Measurements from ENCODE around the gene METAP1D. TPM values are rescaled to one million over a fixed set of nuclear protein-coding genes. Genes with fewer than 3 reads are reported as not detected.

Gene METAP1D
- polyA plus RNA-seq, 1 donor = 11.4 TPM

DNA sequence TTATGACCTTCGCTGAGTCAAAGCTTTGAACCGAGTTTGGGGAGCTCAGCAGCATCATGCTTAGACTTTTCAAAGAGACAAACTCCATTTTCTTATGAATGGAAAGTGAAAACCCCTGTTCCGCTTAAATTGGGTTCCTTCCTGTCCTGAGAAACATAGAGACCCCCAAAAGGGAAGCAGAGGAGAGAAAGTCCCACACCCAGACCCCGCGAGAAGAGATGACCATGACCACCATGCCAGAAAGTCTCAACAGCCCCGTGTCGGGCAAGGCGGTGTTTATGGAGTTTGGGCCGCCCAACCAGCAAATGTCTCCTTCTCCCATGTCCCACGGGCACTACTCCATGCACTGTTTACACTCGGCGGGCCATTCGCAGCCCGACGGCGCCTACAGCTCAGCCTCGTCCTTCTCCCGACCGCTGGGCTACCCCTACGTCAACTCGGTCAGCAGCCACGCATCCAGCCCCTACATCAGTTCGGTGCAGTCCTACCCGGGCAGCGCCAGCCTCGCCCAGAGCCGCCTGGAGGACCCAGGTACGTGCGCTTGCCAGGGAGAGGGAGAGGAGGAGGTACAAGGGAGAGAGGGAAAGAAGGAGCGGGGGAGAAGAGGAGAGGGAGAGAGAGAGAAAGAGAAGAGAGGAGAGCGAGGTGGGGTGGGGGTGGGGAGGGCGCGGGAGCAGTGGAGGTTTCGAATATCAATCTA lies 85.9 kb downstream of the METAP1D start, which contains the start of gene DLX1:
TSS of gene DLX1 (plus strand) at position 48 of the 700 bp plus-strand sequence. CDS start at position 219, 171 bp downstream.
- Histone ChIP-seq H3K27me3 (ENCODE audit: control insufficient read depth, insufficient read depth, low read length) (peaks cover 100% of the 10 kb centered on the region), H3K27ac (ENCODE audit: low read length) (peak within 1 kb of the TSS; percentile 35), H3K36me3 (ENCODE audit: control insufficient read depth, insufficient read depth, low read length) (no peaks in the 10 kb centered on the region), H3K4me3 (ENCODE audit: low read length) (peak within 1 kb of the TSS; percentile 25), H3K9me3 (ENCODE audit: control insufficient read depth, low read depth, low read length) (peaks cover 36% of the 10 kb centered on the region), H3K4me1 (ENCODE audit: control insufficient read depth, insufficient read depth, low read length) (peaks cover 21% of the 10 kb centered on the region)
- DNase-seq = no peak
- 0% methylated on average over 2 of the region's 34 CpGs for WGBS (ENCODE audit: insufficient coverage, low lambda C conversion rate)

DNA sequence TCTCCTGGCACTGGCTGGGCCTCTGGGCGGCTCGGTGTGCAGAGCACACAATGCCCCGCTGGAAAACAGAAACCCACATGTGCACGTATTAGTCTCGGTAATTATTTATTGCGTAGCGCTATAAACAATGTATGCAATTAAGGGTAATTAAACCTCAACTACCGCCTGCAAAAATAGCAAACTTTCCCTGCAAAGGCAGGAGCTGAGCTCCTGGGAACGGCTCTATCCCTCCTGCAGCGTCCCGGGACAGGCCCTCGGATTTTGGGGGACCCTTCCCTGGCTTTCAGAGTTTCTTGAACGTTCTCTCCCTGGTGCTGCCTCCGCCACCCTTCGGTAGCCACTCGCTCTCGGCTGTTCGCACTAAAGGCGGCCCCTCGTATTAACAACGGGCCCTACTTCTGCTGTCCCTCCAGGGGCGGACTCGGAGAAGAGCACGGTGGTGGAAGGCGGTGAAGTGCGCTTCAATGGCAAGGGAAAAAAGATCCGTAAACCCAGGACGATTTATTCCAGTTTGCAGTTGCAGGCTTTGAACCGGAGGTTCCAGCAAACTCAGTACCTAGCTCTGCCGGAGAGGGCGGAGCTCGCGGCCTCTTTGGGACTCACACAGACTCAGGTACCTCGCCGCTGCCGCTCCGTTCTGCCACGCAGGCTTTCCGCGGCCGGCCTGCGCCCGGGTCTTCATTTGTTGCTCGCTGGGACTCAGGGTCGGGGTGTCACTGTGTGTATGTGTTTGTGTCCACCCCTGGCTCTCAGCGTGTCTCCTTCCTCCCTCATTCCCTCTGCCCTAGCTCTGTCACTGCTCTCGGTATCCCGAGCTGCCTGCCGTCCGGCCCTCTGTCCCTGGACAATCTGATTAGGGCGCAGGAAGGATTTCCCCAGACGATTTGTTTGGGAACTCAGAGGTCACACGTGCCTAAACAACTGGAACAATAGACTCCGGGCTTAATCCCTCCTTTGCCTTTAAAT lies 86.8 kb downstream of the METAP1D start:
- Histone ChIP-seq H3K27me3 (ENCODE audit: control insufficient read depth, insufficient read depth, low read length) (peaks cover 97% of the 10 kb centered on the region), H3K9me3 (ENCODE audit: control insufficient read depth, low read depth, low read length) (peaks cover 36% of the 10 kb centered on the region), H3K4me3 (ENCODE audit: low read length) (peak overlapping the region; percentile 20), H3K36me3 (ENCODE audit: control insufficient read depth, insufficient read depth, low read length) (no peaks in the 10 kb centered on the region), H3K4me1 (ENCODE audit: control insufficient read depth, insufficient read depth, low read length) (peaks cover 18% of the 10 kb centered on the region), H3K27ac (ENCODE audit: low read length) (no peak overlapping the region)
- peak in 1 of 2 donors; percentile 49 for DNase-seq
- no CpG with 5 or more reads among the region's 54 CpGs for WGBS (ENCODE audit: insufficient coverage, low lambda C conversion rate)

DNA sequence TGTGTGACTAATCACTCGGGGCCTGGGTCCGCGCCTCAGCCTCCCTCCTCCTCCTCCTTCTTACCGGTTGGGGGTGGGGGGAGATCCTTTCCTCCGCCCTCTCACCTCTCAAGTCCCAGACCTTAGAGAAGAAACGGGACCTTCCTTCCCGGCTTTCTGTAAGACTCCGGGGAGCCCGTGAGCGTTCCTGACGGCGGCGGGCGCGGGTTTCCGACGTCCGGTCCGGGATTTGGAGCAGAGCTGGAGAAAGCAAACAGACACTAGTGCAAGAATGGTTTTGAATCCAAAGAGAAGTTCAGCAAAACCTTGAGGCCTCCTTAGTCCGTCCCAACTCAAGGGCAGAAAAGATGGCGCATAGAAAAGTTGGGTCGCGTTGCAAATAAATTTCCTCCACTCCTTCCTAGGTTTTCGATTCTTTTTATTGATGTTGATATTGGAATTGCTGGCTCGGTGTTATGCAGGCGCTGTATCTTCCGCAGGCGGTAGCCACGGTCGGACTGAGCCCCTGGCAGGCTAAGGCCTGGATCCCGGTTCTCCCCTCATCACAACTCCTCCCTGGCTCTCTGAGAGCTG lies 87.5 kb downstream of the METAP1D start:
- peaks cover 18% of the 10 kb centered on the region for H3K4me1 ChIP-seq (ENCODE audit: control insufficient read depth, insufficient read depth, low read length)
- no peak for DNase-seq
- 14% methylated on average over 2 of the region's 31 CpGs for WGBS (ENCODE audit: insufficient coverage, low lambda C conversion rate)

DNA sequence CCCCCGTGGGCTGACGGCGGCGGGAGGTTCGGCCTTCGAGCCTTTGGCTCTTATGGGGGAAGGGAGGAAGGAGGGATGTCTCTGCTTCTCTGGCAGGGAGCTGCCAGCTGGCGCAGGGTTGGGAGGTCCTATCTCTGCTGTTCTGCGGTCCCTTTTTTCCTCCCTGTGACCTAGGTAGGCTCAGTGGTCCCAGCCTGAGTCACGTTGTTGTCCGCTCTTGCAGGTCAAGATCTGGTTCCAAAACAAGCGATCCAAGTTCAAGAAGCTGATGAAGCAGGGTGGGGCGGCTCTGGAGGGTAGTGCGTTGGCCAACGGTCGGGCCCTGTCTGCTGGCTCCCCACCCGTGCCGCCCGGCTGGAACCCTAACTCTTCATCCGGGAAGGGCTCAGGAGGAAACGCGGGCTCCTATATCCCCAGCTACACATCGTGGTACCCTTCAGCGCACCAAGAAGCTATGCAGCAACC lies 88.1 kb downstream of the METAP1D start:
- no peak for DNase-seq
- WGBS (ENCODE audit: insufficient coverage, low lambda C conversion rate) = no CpG with 5 or more reads among the region's 23 CpGs
- Histone ChIP-seq H3K9me3 (ENCODE audit: control insufficient read depth, low read depth, low read length) (peaks cover 36% of the 10 kb centered on the region), H3K36me3 (ENCODE audit: control insufficient read depth, insufficient read depth, low read length) (no peaks in the 10 kb centered on the region), H3K27ac (ENCODE audit: low read length) (no peak overlapping the region), H3K27me3 (ENCODE audit: control insufficient read depth, insufficient read depth, low read length) (peaks cover 97% of the 10 kb centered on the region), H3K4me1 (ENCODE audit: control insufficient read depth, insufficient read depth, low read length) (peaks cover 18% of the 10 kb centered on the region), H3K4me3 (ENCODE audit: low read length) (no peak overlapping the region)

More for the DNA sequence above, 87.5 kb downstream of the METAP1D start:
- Histone ChIP-seq H3K27me3 (ENCODE audit: control insufficient read depth, insufficient read depth, low read length) (peaks cover 97% of the 10 kb centered on the region), H3K9me3 (ENCODE audit: control insufficient read depth, low read depth, low read length) (peaks cover 36% of the 10 kb centered on the region), H3K36me3 (ENCODE audit: control insufficient read depth, insufficient read depth, low read length) (no peaks in the 10 kb centered on the region), H3K27ac (ENCODE audit: low read length) (no peak overlapping the region), H3K4me3 (ENCODE audit: low read length) (peak overlapping the region; percentile 20)

DNA sequence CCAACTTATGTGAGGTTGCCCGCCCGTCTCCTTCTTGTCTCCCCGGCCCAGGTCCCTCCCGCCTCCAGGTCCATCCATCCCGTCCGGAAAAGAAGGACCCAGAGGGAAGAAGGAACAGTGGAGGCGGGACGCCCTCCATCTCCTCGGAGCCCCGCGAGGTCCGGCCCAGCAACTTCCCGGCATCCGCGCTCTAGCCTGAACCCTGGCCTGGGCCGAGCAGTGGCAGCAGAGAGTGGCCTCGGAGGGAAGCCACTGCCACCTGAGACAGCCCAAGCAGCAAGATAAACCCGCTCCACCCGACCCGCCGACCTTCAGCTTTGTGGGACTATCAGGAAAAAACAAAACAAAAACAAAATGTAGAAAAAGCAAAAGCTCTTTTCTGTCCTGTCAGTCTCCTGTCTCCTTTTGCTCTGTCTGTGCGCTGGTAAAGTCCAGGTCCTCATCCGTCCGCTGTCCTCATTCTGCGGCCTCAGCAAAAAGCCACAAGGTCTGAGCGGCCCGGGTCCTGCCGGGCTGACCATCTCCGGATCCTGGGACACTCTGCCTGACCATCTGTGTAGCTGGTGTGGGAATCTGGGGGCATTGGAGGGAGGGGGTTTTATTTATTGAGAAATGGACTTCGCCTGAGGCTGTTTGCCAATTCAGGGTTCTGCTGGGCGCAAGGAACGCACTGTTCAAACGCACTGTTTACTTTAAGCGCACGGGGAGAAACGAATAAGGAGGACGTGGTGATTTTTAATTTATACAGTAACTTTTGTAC lies 88.7 kb downstream of the METAP1D start:
- H3K27me3 ChIP-seq (ENCODE audit: control insufficient read depth, insufficient read depth, low read length) = peaks cover 97% of the 10 kb centered on the region
- no peak overlapping the region for H3K4me3 ChIP-seq (ENCODE audit: low read length)
- no peaks in the 10 kb centered on the region for H3K36me3 ChIP-seq (ENCODE audit: control insufficient read depth, insufficient read depth, low read length)
- WGBS (ENCODE audit: insufficient coverage, low lambda C conversion rate) = 0% methylated on average over 6 of the region's 37 CpGs
- H3K27ac ChIP-seq (ENCODE audit: low read length) = no peak overlapping the region
- H3K4me1 ChIP-seq (ENCODE audit: control insufficient read depth, insufficient read depth, low read length) = peaks cover 18% of the 10 kb centered on the region
- peaks cover 32% of the 10 kb centered on the region for H3K9me3 ChIP-seq (ENCODE audit: control insufficient read depth, low read depth, low read length)
- DNase-seq = no peak

DNA sequence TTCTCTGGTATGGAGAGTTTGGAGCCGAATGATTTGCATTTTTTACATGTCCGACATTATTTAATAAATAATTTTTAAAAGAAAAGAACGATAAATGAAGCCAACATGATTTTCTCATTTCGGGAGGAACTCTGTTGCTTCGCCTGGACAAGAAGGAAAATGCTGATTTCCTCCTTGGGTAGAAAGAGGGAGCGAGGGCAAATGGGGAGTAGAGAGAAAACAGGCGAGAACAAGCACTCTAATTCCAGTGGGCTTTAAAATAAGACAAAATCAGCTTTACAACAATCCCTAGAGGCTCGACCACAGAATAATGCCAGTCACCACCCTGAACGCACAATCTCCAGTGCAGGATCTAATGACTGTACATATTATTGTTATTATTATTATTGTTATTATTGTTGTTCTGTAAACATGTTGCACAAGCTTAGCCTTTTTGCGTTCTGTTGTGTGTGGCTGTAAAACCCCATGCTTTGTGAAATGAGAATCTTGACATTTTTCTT lies 89.3 kb downstream of the METAP1D start:
- H3K27ac ChIP-seq (ENCODE audit: low read length) = no peak overlapping the region
- H3K4me3 ChIP-seq (ENCODE audit: low read length) = no peak overlapping the region
- no peak for DNase-seq
- 10% methylated on average over 3 of the region's 10 CpGs for WGBS (ENCODE audit: insufficient coverage, low lambda C conversion rate)
- H3K4me1 ChIP-seq (ENCODE audit: control insufficient read depth, insufficient read depth, low read length) = peaks cover 18% of the 10 kb centered on the region
- H3K36me3 ChIP-seq (ENCODE audit: control insufficient read depth, insufficient read depth, low read length) = no peaks in the 10 kb centered on the region
- peaks cover 97% of the 10 kb centered on the region for H3K27me3 ChIP-seq (ENCODE audit: control insufficient read depth, insufficient read depth, low read length)
- peaks cover 32% of the 10 kb centered on the region for H3K9me3 ChIP-seq (ENCODE audit: control insufficient read depth, low read depth, low read length)

DNA sequence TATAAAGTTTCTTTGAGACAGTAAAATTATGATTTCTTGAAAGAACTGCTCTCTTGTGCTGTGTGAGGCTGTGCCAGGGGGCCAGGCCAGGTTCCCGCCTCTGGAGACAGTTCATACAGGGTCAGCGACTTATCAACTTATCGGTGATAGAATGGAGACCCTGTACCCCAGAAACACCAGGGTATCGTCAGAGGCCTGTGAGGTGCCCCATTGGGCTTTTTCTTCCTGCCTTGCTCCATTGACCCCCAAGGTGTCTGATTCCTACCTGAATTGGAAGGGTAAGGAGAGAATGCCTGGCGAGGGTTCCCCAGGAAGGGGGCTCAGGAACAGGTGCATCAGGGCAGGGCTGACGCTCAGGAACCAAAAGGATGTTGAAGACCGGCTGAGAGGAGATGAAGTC lies 89.9 kb downstream of the METAP1D start:
- no peak overlapping the region for H3K4me3 ChIP-seq (ENCODE audit: low read length)
- no CpG with 5 or more reads among the region's 7 CpGs for WGBS (ENCODE audit: insufficient coverage, low lambda C conversion rate)
- peaks cover 28% of the 10 kb centered on the region for H3K9me3 ChIP-seq (ENCODE audit: control insufficient read depth, low read depth, low read length)
- H3K27me3 ChIP-seq (ENCODE audit: control insufficient read depth, insufficient read depth, low read length) = peaks cover 97% of the 10 kb centered on the region
- H3K36me3 ChIP-seq (ENCODE audit: control insufficient read depth, insufficient read depth, low read length) = no peaks in the 10 kb centered on the region
- peaks cover 12% of the 10 kb centered on the region for H3K4me1 ChIP-seq (ENCODE audit: control insufficient read depth, insufficient read depth, low read length)
- DNase-seq = no peak
- H3K27ac ChIP-seq (ENCODE audit: low read length) = no peak overlapping the region

DNA sequence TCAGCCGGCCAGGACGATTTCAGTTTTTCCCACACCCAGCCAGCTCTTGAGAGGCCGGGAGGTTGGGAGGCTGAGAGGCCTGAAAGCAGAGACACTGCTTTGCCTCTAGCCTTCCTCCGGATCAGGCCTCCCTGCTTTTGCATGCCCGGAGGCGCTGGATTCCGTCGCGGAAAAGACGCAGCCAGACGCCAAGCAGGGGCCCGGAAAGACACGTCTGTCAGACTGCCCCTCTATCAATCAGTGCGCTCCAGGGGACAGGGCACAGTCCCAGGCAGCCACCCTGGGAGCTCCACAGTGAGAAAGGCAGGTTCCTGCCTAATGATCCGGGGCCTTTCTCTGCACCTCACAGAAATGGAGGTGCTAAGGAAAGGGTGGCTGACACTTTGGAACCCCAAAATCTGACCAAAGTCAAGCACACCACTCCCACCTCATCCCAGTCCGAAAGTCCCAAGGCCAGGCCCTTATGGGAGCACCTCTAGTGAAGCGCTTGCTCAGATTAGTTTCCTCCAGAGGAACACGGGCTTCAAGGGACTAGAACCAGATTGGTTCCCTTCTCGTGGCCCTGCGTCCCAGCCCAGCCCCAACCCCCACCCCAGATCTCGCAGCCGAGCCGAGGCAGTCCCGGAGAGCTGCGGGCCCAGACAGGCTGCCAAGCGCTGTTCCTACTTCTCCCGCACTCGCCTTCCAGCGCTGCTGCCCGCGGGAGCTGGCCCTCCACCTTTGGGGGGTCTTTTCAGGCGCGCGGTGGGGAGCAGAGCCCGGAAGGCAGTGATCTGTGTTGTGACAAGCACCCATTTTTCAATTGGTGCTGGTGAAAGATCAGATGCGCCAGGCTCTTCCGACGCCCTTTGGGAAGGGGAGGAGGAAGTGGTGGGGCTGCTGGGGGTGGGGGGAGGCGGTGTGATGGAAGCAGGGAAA lies 90.5 kb downstream of the METAP1D start:
- no peaks in the 10 kb centered on the region for H3K36me3 ChIP-seq (ENCODE audit: control insufficient read depth, insufficient read depth, low read length)
- no peak for DNase-seq
- H3K27ac ChIP-seq (ENCODE audit: low read length) = no peak overlapping the region
- H3K4me3 ChIP-seq (ENCODE audit: low read length) = no peak overlapping the region
- H3K4me1 ChIP-seq (ENCODE audit: control insufficient read depth, insufficient read depth, low read length) = peaks cover 14% of the 10 kb centered on the region
- H3K9me3 ChIP-seq (ENCODE audit: control insufficient read depth, low read depth, low read length) = peaks cover 30% of the 10 kb centered on the region
- no CpG with 5 or more reads among the region's 39 CpGs for WGBS (ENCODE audit: insufficient coverage, low lambda C conversion rate)
- H3K27me3 ChIP-seq (ENCODE audit: control insufficient read depth, insufficient read depth, low read length) = peaks cover 97% of the 10 kb centered on the region
